IMR-90 (cell line): ENCODE measurements around the gene MGLL. TPM values are rescaled to one million over a fixed set of nuclear protein-coding genes. Genes with fewer than 3 reads are reported as not detected.

Experiments
- ATAC-seq: fragments of 200-7000 bp; cut with Tn5 transposase; 2 replicates; pipeline ENCODE4 v1.9.1; 2020; ENCODE audit warnings: low read depth, mild to moderate bottlenecking, moderate library complexity
- BruUV-seq: library from RNA; stranded (reverse); fragments of 400-500 nt; replicated peaks from 2 replicates; lab custom pipeline; 2021; lab: Mats Ljungman, UMichigan
- CTCF ChIA-PET: fragments of 300-600 bp; formaldehyde crosslinking; extraction: SDS; loops from one replicate; lab custom pipeline; 2021; ENCODE audit warnings: antibody characterized with exemption; lab: Yijun Ruan, JAX
- POLR2A ChIA-PET: fragments of 300-600 bp; sonication (Branson Sonifier 250); formaldehyde crosslinking; loops from one replicate; lab custom pipeline; 2022; ENCODE audit warnings: antibody characterized with exemption; ENCODE audit not compliant: unreplicated experiment; lab: Charles Lee
- DNase-seq: peaks from one replicate; pipeline ENCODE4 v3.0.0; 2013
- H2AFZ ChIP-seq: replicated peaks from 2 replicates; pipeline ENCODE3; 2013; ENCODE audit warnings: low read length, mild to moderate bottlenecking; ENCODE audit not compliant: poor library complexity
- H2AK5ac ChIP-seq: 2 replicates; pipeline ENCODE4 v1.6.1; 2013; ENCODE audit warnings: low read depth, low read length, inconsistent platforms
- H2AK9ac ChIP-seq: replicated peaks from 2 replicates; pipeline ENCODE3; 2013; ENCODE audit warnings: mild to moderate bottlenecking, low read depth, low read length, moderate library complexity; ENCODE audit not compliant: poor library complexity
- H2BK120ac ChIP-seq: 2 replicates; pipeline ENCODE4 v1.6.1; 2013; ENCODE audit warnings: low read depth, low read length, inconsistent platforms
- H2BK15ac ChIP-seq: 3 replicates; pipeline ENCODE4 v1.6.1; 2013; ENCODE audit warnings: low read depth, low read length, inconsistent platforms
- H2BK20ac ChIP-seq: 2 replicates; pipeline ENCODE4 v1.6.1; 2013; ENCODE audit warnings: low read depth, mild to moderate bottlenecking, inconsistent platforms, low read length, moderate library complexity
- H2BK5ac ChIP-seq: 2 replicates; pipeline ENCODE4 v1.6.1; 2013; ENCODE audit warnings: mild to moderate bottlenecking, low read depth, low read length, inconsistent platforms; ENCODE audit not compliant: poor library complexity, severe bottlenecking
- H3K14ac ChIP-seq: replicated peaks from 2 replicates; pipeline ENCODE4 v1.6.1; 2013; ENCODE audit warnings: low read depth, low read length, inconsistent platforms
- H3K18ac ChIP-seq: 2 replicates; pipeline ENCODE4 v1.6.1; 2013; ENCODE audit warnings: low read depth, low read length, control low read depth
- H3K23ac ChIP-seq: 2 replicates; pipeline ENCODE4 v1.6.1; 2013; ENCODE audit warnings: low read depth, low read length, inconsistent platforms
- H3K27ac ChIP-seq: 2 replicates; pipeline ENCODE4 v1.5.1; 2013; ENCODE audit warnings: mild to moderate bottlenecking, control low read depth, low read length; ENCODE audit not compliant: insufficient read depth
- H3K27me3 ChIP-seq: 2 replicates; pipeline ENCODE4 v1.6.1; 2013; ENCODE audit warnings: low read length; ENCODE audit not compliant: control insufficient read depth, insufficient read depth
- H3K36me3 ChIP-seq: 2 replicates; pipeline ENCODE4 v1.6.1; 2013; ENCODE audit warnings: low read length, mixed read lengths; ENCODE audit not compliant: control insufficient read depth, insufficient read depth
- H3K4ac ChIP-seq: 2 replicates; pipeline ENCODE4 v1.6.1; 2013; ENCODE audit warnings: low read depth, low read length, inconsistent platforms
- H3K4me1 ChIP-seq: 2 replicates; pipeline ENCODE4 v1.6.1; 2013; ENCODE audit warnings: low read length, mixed read lengths; ENCODE audit not compliant: control insufficient read depth, insufficient read depth
- H3K4me2 ChIP-seq: 2 replicates; pipeline ENCODE4 v1.6.1; 2013; ENCODE audit warnings: low read depth, mild to moderate bottlenecking, control low read depth, low read length, moderate library complexity
- H3K4me3 ChIP-seq: 2 replicates; pipeline ENCODE4 v1.5.1; 2013; ENCODE audit warnings: low read depth, mild to moderate bottlenecking, control low read depth, low read length, moderate library complexity; ENCODE audit not compliant: insufficient read depth
- H3K56ac ChIP-seq: 2 replicates; pipeline ENCODE4 v1.6.1; 2013; ENCODE audit warnings: low read length, inconsistent platforms; ENCODE audit not compliant: insufficient read depth; ENCODE audit errors: extremely low read depth
- H3K79me1 ChIP-seq, 2 experiments: 2 replicates each; pipeline ENCODE4 v1.6.1; 2013; ENCODE audit warnings: low read length in 2 of 2, inconsistent platforms in 1 of 2, low read depth in 1 of 2
- H3K9ac ChIP-seq: 2 replicates; pipeline ENCODE4 v1.6.1; 2013; ENCODE audit warnings: low read depth, low read length, control low read depth
- H3K9me1 ChIP-seq: 2 replicates; pipeline ENCODE4 v1.6.1; 2013; ENCODE audit warnings: low read length, inconsistent platforms; ENCODE audit not compliant: insufficient read depth
- H3K9me3 ChIP-seq: 2 replicates; pipeline ENCODE4 v1.6.1; 2013; ENCODE audit warnings: low read length; ENCODE audit not compliant: control insufficient read depth, insufficient read depth
- H4K20me1 ChIP-seq: 2 replicates; pipeline ENCODE4 v1.6.1; 2013; ENCODE audit warnings: low read length, inconsistent platforms; ENCODE audit not compliant: insufficient read depth
- H4K5ac ChIP-seq: 2 replicates; pipeline ENCODE4 v1.6.1; 2013; ENCODE audit warnings: mild to moderate bottlenecking, low read depth, low read length, control low read depth
- H4K8ac ChIP-seq, 2 experiments: 2 replicates each; pipeline ENCODE4 v1.6.1; 2013; ENCODE audit warnings: low read depth in 2 of 2, low read length in 2 of 2, control low read depth in 1 of 2, inconsistent platforms in 1 of 2
- H4K91ac ChIP-seq: 2 replicates; pipeline ENCODE4 v1.6.1; 2013; ENCODE audit warnings: low read depth, low read length, inconsistent platforms; ENCODE audit not compliant: insufficient read depth
- BHLHE40 ChIP-seq: fragments of 150-350 bp; IDR thresholded peaks from 2 replicates; pipeline ENCODE4 v1.6.1; 2016; ENCODE audit warnings: mild to moderate bottlenecking, low read depth, low read length
- CEBPB ChIP-seq: IDR thresholded peaks from 2 replicates; pipeline ENCODE4 v1.6.1; 2012; ENCODE audit warnings: low read depth, low read length, improper control_type of control experiment
- CHD1 ChIP-seq: IDR thresholded peaks from 2 replicates; pipeline ENCODE4 v1.6.1; 2012; ENCODE audit warnings: low read depth, low read length, improper control_type of control experiment
- ELK1 ChIP-seq: fragments of 150-350 bp; IDR thresholded peaks from 2 replicates; pipeline ENCODE4 v1.6.1; 2016; ENCODE audit warnings: low read depth, mild to moderate bottlenecking, low read length, moderate library complexity, borderline replicate concordance
- FOS ChIP-seq: fragments of 150-350 bp; IDR thresholded peaks from 2 replicates; pipeline ENCODE4 v1.6.1; 2016; ENCODE audit warnings: low read depth, low read length
- MAFK ChIP-seq: IDR thresholded peaks from 2 replicates; pipeline ENCODE4 v1.6.1; 2012; ENCODE audit warnings: low read depth, low read length, improper control_type of control experiment
- MAZ ChIP-seq: IDR thresholded peaks from 2 replicates; pipeline ENCODE4 v1.6.1; 2012; ENCODE audit warnings: low read depth, mild to moderate bottlenecking, low read length, improper control_type of control experiment, moderate library complexity, borderline replicate concordance
- MXI1 ChIP-seq: IDR thresholded peaks from 2 replicates; pipeline ENCODE4 v1.6.1; 2012; ENCODE audit warnings: low read depth, mild to moderate bottlenecking, low read length, moderate library complexity, borderline replicate concordance
- NFE2L2 ChIP-seq: fragments of 150-350 bp; IDR thresholded peaks from 2 replicates; pipeline ENCODE4 v1.6.1; 2016; ENCODE audit warnings: low read depth, mild to moderate bottlenecking, low read length
- POLR2A ChIP-seq: IDR thresholded peaks from 2 replicates; pipeline ENCODE4 v1.6.1; 2012; ENCODE audit warnings: mild to moderate bottlenecking, low read depth, low read length
- RAD21 ChIP-seq: IDR thresholded peaks from 2 replicates; pipeline ENCODE4 v1.6.1; 2012; ENCODE audit warnings: low read length, improper control_type of control experiment
- RCOR1 ChIP-seq: IDR thresholded peaks from 2 replicates; pipeline ENCODE4 v1.6.1; 2012; ENCODE audit warnings: mild to moderate bottlenecking, low read length, improper control_type of control experiment; ENCODE audit not compliant: insufficient replicate concordance
- RFX5 ChIP-seq: IDR thresholded peaks from 2 replicates; pipeline ENCODE4 v1.8.0; 2012; ENCODE audit warnings: low read depth, mild to moderate bottlenecking, low read length, moderate library complexity
- SMC3 ChIP-seq: fragments of 150-350 bp; IDR thresholded peaks from 2 replicates; pipeline ENCODE4 v1.6.1; 2016; ENCODE audit warnings: low read depth, mild to moderate bottlenecking, antibody characterized with exemption, low read length, moderate library complexity
- USF2 ChIP-seq: fragments of 150-350 bp; IDR thresholded peaks from 2 replicates; pipeline ENCODE4 v1.6.1; 2017; ENCODE audit warnings: mild to moderate bottlenecking, antibody characterized with exemption, low read length, low read depth
- WGBS, 2 experiments: methylation state at CpG; one replicate each; pipeline versions ENCODE4 v1.1.5 to v1.1.7; 2013; ENCODE audit warnings: missing lambda C conversion rate in 2 of 2; ENCODE audit not compliant: insufficient read length in 1 of 2; ENCODE audit errors: extremely low coverage in 2 of 2; 5-methylcytosine and 5-hydroxymethylcytosine counted together
- dilution Hi-C: fragments of 300-500 bp; cut with HindIII; formaldehyde crosslinking; loops from one replicate; pipeline ENCODE4 v1.14.3; 2018; ENCODE audit warnings: low sequenced_read_pairs; ENCODE audit not compliant: unreplicated experiment
- in situ Hi-C: fragments of 300-500 bp; cut with MboI; formaldehyde crosslinking; loops from 3 replicates; pipeline ENCODE4 v1.14.3; 2019; ENCODE audit warnings: low sequenced_read_pairs, inconsistent platforms, mixed read lengths
- intact Hi-C: fragments of 100-400 bp; cut with micrococcal nuclease; formaldehyde crosslinking; loops from 2 replicates; pipeline ENCODE4 v1.10.0; 2022
- polyA plus RNA-seq, 3 experiments: library from polyadenylated mRNA; depleted of rRNA; stranded (reverse); fragments of >200 nt; gene quantifications; 2 replicates each; pipeline ENCODE4 v1.2.3, GENCODE V29; 2012; ENCODE audit warnings: low replicate concordance in 1 of 3
- total RNA-seq: library from RNA; depleted of rRNA; stranded (reverse); fragments of >200 nt; gene quantifications from 2 replicates; pipeline ENCODE4 v1.2.3, GENCODE V29; 2012
- TF ChIP-seq, protein P1 (sequence below): conservative IDR thresholded peaks from 2 replicates; pipeline ENCODE4 v1.5.1; 2012; ENCODE audit warnings: mild to moderate bottlenecking, low read depth, low read length, improper control_type of control experiment

The MGLL gene
- total and polyA plus RNA-seq, 2 of the 4 experiments (the other 2 are of a cell fraction), result 23.7 to 60.6 TPM

DNA sequence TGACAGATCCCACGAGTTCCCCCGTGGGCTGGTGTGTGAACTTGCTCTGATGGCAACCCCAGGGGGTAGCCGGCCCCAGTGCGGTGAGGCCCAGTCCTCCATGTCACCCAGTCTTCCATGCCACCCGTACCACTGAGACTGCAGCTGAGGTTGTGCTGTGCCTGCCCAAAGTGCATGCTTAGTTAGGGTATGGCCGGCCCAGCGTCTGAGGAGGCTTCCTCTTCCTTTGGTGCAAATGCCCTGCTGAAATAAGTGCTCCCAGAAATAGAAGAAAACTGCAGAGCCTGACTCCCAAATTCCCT, 31.5 kb downstream of the MGLL start:
- no peaks in the 10 kb centered on the region for H3K27me3 ChIP-seq
- peak overlapping the region; percentile 89 for H3K4ac ChIP-seq
- peak overlapping the region; percentile 82 for H3K9ac ChIP-seq
- in situ Hi-C loops, result no loop called here
- intact Hi-C loops, result loop anchor here (1.0 to 2.0 kb wide), 3 partner anchors 22 to 94 kb away; no protein-coding TSS in a partner anchor
- peak overlapping the region; percentile 100; the same call in 2 of the 3 replicates for H2BK15ac ChIP-seq
- peak overlapping the region; percentile 100 for H4K91ac ChIP-seq
- TF ChIP-seq POLR2A (no peak), CEBPB (no peak), USF2 (no peak), CHD1 (no peak), MAFK (no peak), RAD21 (no peak), RFX5 (no peak), MXI1 (no peak), BHLHE40 (no peak), SMC3 (no peak), NFE2L2 (no peak), MAZ (no peak), ELK1 (no peak), FOS (no peak), RCOR1 (no peak)
- TF ChIP-seq, protein P1, sequence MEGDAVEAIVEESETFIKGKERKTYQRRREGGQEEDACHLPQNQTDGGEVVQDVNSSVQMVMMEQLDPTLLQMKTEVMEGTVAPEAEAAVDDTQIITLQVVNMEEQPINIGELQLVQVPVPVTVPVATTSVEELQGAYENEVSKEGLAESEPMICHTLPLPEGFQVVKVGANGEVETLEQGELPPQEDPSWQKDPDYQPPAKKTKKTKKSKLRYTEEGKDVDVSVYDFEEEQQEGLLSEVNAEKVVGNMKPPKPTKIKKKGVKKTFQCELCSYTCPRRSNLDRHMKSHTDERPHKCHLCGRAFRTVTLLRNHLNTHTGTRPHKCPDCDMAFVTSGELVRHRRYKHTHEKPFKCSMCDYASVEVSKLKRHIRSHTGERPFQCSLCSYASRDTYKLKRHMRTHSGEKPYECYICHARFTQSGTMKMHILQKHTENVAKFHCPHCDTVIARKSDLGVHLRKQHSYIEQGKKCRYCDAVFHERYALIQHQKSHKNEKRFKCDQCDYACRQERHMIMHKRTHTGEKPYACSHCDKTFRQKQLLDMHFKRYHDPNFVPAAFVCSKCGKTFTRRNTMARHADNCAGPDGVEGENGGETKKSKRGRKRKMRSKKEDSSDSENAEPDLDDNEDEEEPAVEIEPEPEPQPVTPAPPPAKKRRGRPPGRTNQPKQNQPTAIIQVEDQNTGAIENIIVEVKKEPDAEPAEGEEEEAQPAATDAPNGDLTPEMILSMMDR, result no peak
- POLR2A ChIA-PET, result interaction anchor here (0.6 to 1.3 kb wide), 3 partner anchors 9 to 1768 kb away, joined by 3 to 16 read pairs (median 5); no protein-coding TSS in a partner anchor
- H2AFZ ChIP-seq, result peak overlapping the region; percentile 19
- H3K18ac ChIP-seq, result peak overlapping the region; percentile 91
- peak overlapping the region; percentile 88 to 99 for H4K8ac ChIP-seq
- ATAC-seq, result peak; percentile 1; the same call in 1 of the 2 replicates
- H3K4me2 ChIP-seq, result peak overlapping the region; percentile 20
- peak overlapping the region; percentile 93 for H4K5ac ChIP-seq
- H3K4me3 ChIP-seq, result no peak overlapping the region
- H4K20me1 ChIP-seq, result no peaks in the 10 kb centered on the region
- peak overlapping the region; percentile 80 for H2AK9ac ChIP-seq
- peak overlapping the region; percentile 66 for H3K14ac ChIP-seq
- H3K9me1 ChIP-seq, result peaks cover 27% of the 10 kb centered on the region
- 80% methylated on average over 1 of the region's 7 CpGs; no CpG with 5 or more reads in 1 of the 2 experiments for WGBS, 2 experiments
- H2BK5ac ChIP-seq, result peak overlapping the region; percentile 92
- H3K9me3 ChIP-seq, result no peaks in the 10 kb centered on the region
- peaks cover 35% of the 10 kb centered on the region for H3K4me1 ChIP-seq
- CTCF ChIA-PET, result interaction anchor here (0.6 to 1.5 kb wide), 4 partner anchors 9 to 94 kb away, joined by 3 to 7 read pairs (median 4); partner anchors contain the start of gene MGLL
- peak overlapping the region; percentile 99 for H2BK120ac ChIP-seq
- DNase-seq, result no peak
- H3K36me3 ChIP-seq, result peaks cover 5% of the 10 kb centered on the region; the same call in 1 of the 2 replicates
- dilution Hi-C loops, result no loop called here
- peak overlapping the region; percentile 99 for H3K27ac ChIP-seq
- H3K56ac ChIP-seq, result peak overlapping the region; percentile 92
- BruUV-seq, result no TSS peak
- peak overlapping the region; percentile 100 for H2AK5ac ChIP-seq
- H3K23ac ChIP-seq, result peak overlapping the region; percentile 75
- peaks cover 31 to 86% of the 10 kb centered on the region in 2 experiments for H3K79me1 ChIP-seq
- H2BK20ac ChIP-seq, result peak overlapping the region; percentile 83
